ENCODE measurements around the gene PRKAB2. TPM values are rescaled to one million over a fixed set of nuclear protein-coding genes. Genes with fewer than 3 reads are reported as not detected.

PRKAB2 gene
- total and polyA plus RNA-seq, 2 of the 4 experiments (the other 2 are of a cell fraction), result 8.4 to 11.0 TPM

GRCh38 chr1:147211577-147211976 lies 39.3 kb upstream of the PRKAB2 start:
- Histone ChIP-seq H2BK20ac (ENCODE audit: low read depth, low read length) (no peak overlapping the region), H3K9me1 (ENCODE audit: insufficient read depth, low read length) (no peaks in the 10 kb centered on the region; the same call in 1 of the 2 replicates), H4K5ac (ENCODE audit: low read depth, low read length) (no peak overlapping the region), H4K20me1 (ENCODE audit: insufficient read depth, low read length) (no peaks in the 10 kb centered on the region), H2AK5ac (ENCODE audit: low read depth, low read length) (no peak overlapping the region), H4K91ac (ENCODE audit: insufficient read depth, low read depth, low read length) (no peak overlapping the region), H3K9ac (ENCODE audit: low read depth, low read length) (no peak overlapping the region), H3K4me3 (ENCODE audit: insufficient read depth, low read depth, low read length) (no peak overlapping the region), H2BK15ac (ENCODE audit: low read depth, low read length) (no peak overlapping the region), H2BK120ac (ENCODE audit: low read depth, low read length) (no peak overlapping the region), H3K23ac (ENCODE audit: low read depth, low read length) (no peak overlapping the region), H3K4ac (ENCODE audit: low read depth, low read length) (no peak overlapping the region), H2AFZ (replicated peaks; ENCODE audit: low read length, poor library complexity) (no peak overlapping the region), H4K8ac (ENCODE audit: low read depth in 2 of 2, low read length in 2 of 2) (no peak overlapping the region), H3K4me1 (ENCODE audit: control insufficient read depth, insufficient read depth, low read length) (no peaks in the 10 kb centered on the region), H3K9me3 (ENCODE audit: control insufficient read depth, insufficient read depth, low read length) (no peaks in the 10 kb centered on the region), H2BK5ac (ENCODE audit: low read depth, low read length, poor library complexity, severe bottlenecking) (no peak overlapping the region), H3K27me3 (ENCODE audit: control insufficient read depth, insufficient read depth, low read length) (no peaks in the 10 kb centered on the region), H3K36me3 (ENCODE audit: control insufficient read depth, insufficient read depth, low read length) (no peaks in the 10 kb centered on the region), H3K56ac (ENCODE audit: extremely low read depth, insufficient read depth, low read length) (no peak overlapping the region), H3K79me1 (ENCODE audit: low read depth in 1 of 2, low read length in 2 of 2) (no peaks in the 10 kb centered on the region), H2AK9ac (replicated peaks; ENCODE audit: low read depth, low read length, poor library complexity) (no peak overlapping the region), H3K14ac (replicated peaks; ENCODE audit: low read depth, low read length) (no peak overlapping the region), H3K27ac (ENCODE audit: insufficient read depth, low read length) (no peak overlapping the region), H3K18ac (ENCODE audit: low read depth, low read length) (no peak overlapping the region), H3K4me2 (ENCODE audit: low read depth, low read length) (no peak overlapping the region)
- POLR2A ChIA-PET (ENCODE audit: unreplicated experiment), result no interaction called here
- ATAC-seq (ENCODE audit: low read depth) (no peak), DNase-seq (no peak)
- dilution Hi-C loops (cut with HindIII; ENCODE audit: low sequenced_read_pairs, unreplicated experiment) (no loop called here), intact Hi-C loops (cut with micrococcal nuclease) (no loop called here), in situ Hi-C loops (cut with MboI; ENCODE audit: low sequenced_read_pairs) (no loop called here)
- TF ChIP-seq, protein P1, sequence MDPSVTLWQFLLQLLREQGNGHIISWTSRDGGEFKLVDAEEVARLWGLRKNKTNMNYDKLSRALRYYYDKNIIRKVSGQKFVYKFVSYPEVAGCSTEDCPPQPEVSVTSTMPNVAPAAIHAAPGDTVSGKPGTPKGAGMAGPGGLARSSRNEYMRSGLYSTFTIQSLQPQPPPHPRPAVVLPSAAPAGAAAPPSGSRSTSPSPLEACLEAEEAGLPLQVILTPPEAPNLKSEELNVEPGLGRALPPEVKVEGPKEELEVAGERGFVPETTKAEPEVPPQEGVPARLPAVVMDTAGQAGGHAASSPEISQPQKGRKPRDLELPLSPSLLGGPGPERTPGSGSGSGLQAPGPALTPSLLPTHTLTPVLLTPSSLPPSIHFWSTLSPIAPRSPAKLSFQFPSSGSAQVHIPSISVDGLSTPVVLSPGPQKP (IDR thresholded peaks at IDR 0.05; ENCODE audit: borderline replicate concordance, low read depth, low read length), result no peak
- TF ChIP-seq, protein P2, sequence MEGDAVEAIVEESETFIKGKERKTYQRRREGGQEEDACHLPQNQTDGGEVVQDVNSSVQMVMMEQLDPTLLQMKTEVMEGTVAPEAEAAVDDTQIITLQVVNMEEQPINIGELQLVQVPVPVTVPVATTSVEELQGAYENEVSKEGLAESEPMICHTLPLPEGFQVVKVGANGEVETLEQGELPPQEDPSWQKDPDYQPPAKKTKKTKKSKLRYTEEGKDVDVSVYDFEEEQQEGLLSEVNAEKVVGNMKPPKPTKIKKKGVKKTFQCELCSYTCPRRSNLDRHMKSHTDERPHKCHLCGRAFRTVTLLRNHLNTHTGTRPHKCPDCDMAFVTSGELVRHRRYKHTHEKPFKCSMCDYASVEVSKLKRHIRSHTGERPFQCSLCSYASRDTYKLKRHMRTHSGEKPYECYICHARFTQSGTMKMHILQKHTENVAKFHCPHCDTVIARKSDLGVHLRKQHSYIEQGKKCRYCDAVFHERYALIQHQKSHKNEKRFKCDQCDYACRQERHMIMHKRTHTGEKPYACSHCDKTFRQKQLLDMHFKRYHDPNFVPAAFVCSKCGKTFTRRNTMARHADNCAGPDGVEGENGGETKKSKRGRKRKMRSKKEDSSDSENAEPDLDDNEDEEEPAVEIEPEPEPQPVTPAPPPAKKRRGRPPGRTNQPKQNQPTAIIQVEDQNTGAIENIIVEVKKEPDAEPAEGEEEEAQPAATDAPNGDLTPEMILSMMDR (conservative IDR thresholded peaks at IDR 0.05; ENCODE audit: low read depth, low read length), result no peak
- TF ChIP-seq MXI1 (IDR thresholded peaks at IDR 0.05; ENCODE audit: borderline replicate concordance, low read depth, low read length), result no peak
- no peak for TF ChIP-seq BHLHE40 (IDR thresholded peaks at IDR 0.05; ENCODE audit: low read depth, low read length)
- TF ChIP-seq CHD1 (IDR thresholded peaks at IDR 0.05; ENCODE audit: low read depth, low read length), result no peak
- no peak for TF ChIP-seq RFX5 (IDR thresholded peaks at IDR 0.05; ENCODE audit: low read depth, low read length)
- no peak for TF ChIP-seq MAZ (IDR thresholded peaks at IDR 0.05; ENCODE audit: borderline replicate concordance, low read depth, low read length)
- TF ChIP-seq, protein P3, sequence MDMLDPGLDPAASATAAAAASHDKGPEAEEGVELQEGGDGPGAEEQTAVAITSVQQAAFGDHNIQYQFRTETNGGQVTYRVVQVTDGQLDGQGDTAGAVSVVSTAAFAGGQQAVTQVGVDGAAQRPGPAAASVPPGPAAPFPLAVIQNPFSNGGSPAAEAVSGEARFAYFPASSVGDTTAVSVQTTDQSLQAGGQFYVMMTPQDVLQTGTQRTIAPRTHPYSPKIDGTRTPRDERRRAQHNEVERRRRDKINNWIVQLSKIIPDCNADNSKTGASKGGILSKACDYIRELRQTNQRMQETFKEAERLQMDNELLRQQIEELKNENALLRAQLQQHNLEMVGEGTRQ (IDR thresholded peaks at IDR 0.05; ENCODE audit: low read depth, low read length), result no peak
- no peak for TF ChIP-seq CEBPB (IDR thresholded peaks at IDR 0.05; ENCODE audit: low read depth, low read length)
- TF ChIP-seq RAD21 (IDR thresholded peaks at IDR 0.05; ENCODE audit: low read length), result no peak
- no peak for TF ChIP-seq MAFK (IDR thresholded peaks at IDR 0.05; ENCODE audit: low read depth, low read length)
- TF ChIP-seq FOS (IDR thresholded peaks at IDR 0.05; ENCODE audit: low read depth, low read length), result no peak
- no peak for TF ChIP-seq POLR2A (IDR thresholded peaks at IDR 0.05; ENCODE audit: low read depth, low read length)
- no peak for TF ChIP-seq SMC3 (IDR thresholded peaks at IDR 0.05; ENCODE audit: low read depth, low read length)
- TF ChIP-seq RCOR1 (IDR thresholded peaks at IDR 0.05; ENCODE audit: insufficient replicate concordance, low read length), result no peak
- TF ChIP-seq NFE2L2 (IDR thresholded peaks at IDR 0.05; ENCODE audit: low read depth, low read length), result no peak
- CTCF ChIA-PET, result no interaction called here
- 100% methylated on average over 2 of the region's 2 CpGs; no CpG with 5 or more reads in 1 of the 2 experiments for WGBS, 2 experiments (ENCODE audit: extremely low coverage in 2 of 2, insufficient read length in 1 of 2)
- no TSS peak for BruUV-seq (replicated peaks)

All from IMR-90 (cell line).